ENCODE results near the gene KIAA0825. TPM values are rescaled to one million over a fixed set of nuclear protein-coding genes. Genes with fewer than 3 reads are reported as not detected.

Gene KIAA0825
- total and polyA plus RNA-seq, 2 of the 8 experiments (the other 6 are each of a cell fraction or from before 2014, with no cell fraction given): 0.60 to 1.0 TPM

DNA sequence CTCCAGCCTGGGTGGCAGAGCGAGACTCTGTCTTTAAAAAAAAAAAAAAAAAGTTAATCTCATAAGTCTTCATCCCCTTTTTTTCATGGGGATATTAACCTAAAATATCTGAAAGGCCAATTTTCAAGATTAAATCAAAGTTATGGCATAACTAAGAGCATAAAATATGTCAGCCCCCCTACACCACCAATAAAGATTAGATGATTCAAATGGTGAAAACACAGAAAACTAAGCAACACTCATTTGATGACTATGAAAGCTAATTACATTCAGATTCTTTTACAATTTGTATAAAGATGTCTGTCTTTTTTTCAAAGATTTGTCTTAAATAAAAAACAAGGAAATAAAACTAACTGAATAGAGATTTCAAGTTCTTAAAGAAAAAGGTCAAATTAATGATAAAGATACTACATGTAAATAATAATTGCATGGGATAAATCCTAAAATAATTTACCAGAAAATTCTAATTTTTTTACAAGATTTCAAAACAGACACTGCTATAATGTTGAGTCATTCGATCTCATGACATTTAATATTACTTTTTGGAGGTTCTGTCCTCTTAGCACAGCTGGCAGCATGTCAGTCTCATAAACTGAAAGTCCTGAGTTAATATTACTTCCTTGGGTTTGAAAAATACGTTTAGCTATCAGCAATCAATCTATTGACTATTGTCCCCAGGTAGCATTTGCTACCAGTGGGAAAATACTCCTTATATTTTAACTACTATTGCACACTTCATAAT, 112.9 kb downstream of the KIAA0825 start:
- no peaks in the 10 kb centered on the region for H3K79me1 ChIP-seq (ENCODE audit: low read depth, low read length)
- no peaks in the 10 kb centered on the region for H3K27me3 ChIP-seq (replicated peaks in 1 of 4; ENCODE audit: control insufficient read depth in 3 of 4, extremely low read depth in 1 of 4, insufficient read depth in 3 of 4, low read length in 3 of 4)
- no peaks in the 10 kb centered on the region for H3K79me2 ChIP-seq (ENCODE audit: control insufficient read depth in 1 of 2, insufficient read depth in 2 of 2, low read length in 2 of 2)
- H3K27ac ChIP-seq (ENCODE audit: low read depth, low read length): no peak overlapping the region
- H4K8ac ChIP-seq (ENCODE audit: extremely low read depth, insufficient read depth, low read length): no peak overlapping the region
- H3K9ac ChIP-seq (replicated peaks in 1 of 4; ENCODE audit: extremely low read depth in 1 of 4, low read depth in 3 of 4, low read length in 3 of 4): no peak overlapping the region
- POLR2A ChIA-PET (ENCODE audit: partially characterized antibody): no interaction called here
- FAIRE-seq (no peak), DNase-seq (ENCODE audit: low read depth in 1 of 2, low spot score in 2 of 2) (no peak)
- H2BK15ac ChIP-seq (ENCODE audit: low read length): no peak overlapping the region
- no peaks in the 10 kb centered on the region for H3K36me3 ChIP-seq (ENCODE audit: control insufficient read depth in 2 of 4, insufficient read depth in 4 of 4, low read length in 3 of 4)
- no peak overlapping the region for H2AFZ ChIP-seq (ENCODE audit: low read length)
- H4K20me1 ChIP-seq (replicated peaks in 1 of 2; ENCODE audit: control insufficient read depth in 1 of 2, insufficient read depth in 2 of 2, low read length in 2 of 2): no peaks in the 10 kb centered on the region
- no peaks in the 10 kb centered on the region for H3K9me3 ChIP-seq (ENCODE audit: insufficient read depth in 2 of 2, low read depth in 1 of 2, low read length in 1 of 2)
- no peak overlapping the region for H3K4ac ChIP-seq (replicated peaks; ENCODE audit: insufficient read length, low read depth, low read length)
- H2AK5ac ChIP-seq (ENCODE audit: low read depth, low read length): no peak overlapping the region
- 94% methylated on average over 3 of the region's 3 CpGs; no CpG with 5 or more reads in 1 of the 2 experiments for WGBS, 2 experiments (ENCODE audit: extremely low coverage in 1 of 2, insufficient coverage in 1 of 2, insufficient read length in 1 of 2, insufficient replicate concordance in 2 of 2, low coverage in 1 of 2, low lambda C conversion rate in 2 of 2, missing lambda C conversion rate in 1 of 2)
- no peak overlapping the region for H2BK5ac ChIP-seq (ENCODE audit: low read depth, low read length)
- H3K23me2 ChIP-seq (ENCODE audit: low read depth, low read length): no peaks in the 10 kb centered on the region
- H3K18ac ChIP-seq (ENCODE audit: extremely low read depth, low read length): no peak overlapping the region
- no peak overlapping the region for H2BK20ac ChIP-seq (ENCODE audit: low read length)
- no peak overlapping the region for H3K14ac ChIP-seq (ENCODE audit: insufficient read length)
- no peak overlapping the region for H2BK12ac ChIP-seq (ENCODE audit: low read depth, low read length)
- H3K4me2 ChIP-seq (ENCODE audit: insufficient read depth in 1 of 2, low read depth in 2 of 2, low read length in 2 of 2): no peak overlapping the region
- no peak overlapping the region for H3K56ac ChIP-seq (replicated peaks; ENCODE audit: insufficient read length, low read depth, low read length)
- H2BK120ac ChIP-seq (replicated peaks; ENCODE audit: low read depth, low read length): no peak overlapping the region
- no peak overlapping the region for H4K5ac ChIP-seq (ENCODE audit: insufficient read length, low read depth, low read length)
- H3K4me3 ChIP-seq (ENCODE audit: extremely low read depth in 1 of 4, insufficient read depth in 2 of 4, low read depth in 3 of 4, low read length in 4 of 4): no peak overlapping the region
- no peak overlapping the region for H4K91ac ChIP-seq (replicated peaks; ENCODE audit: insufficient read length, low read length)
- no peak overlapping the region for H3K23ac ChIP-seq (ENCODE audit: insufficient read length)
- H3K4me1 ChIP-seq (replicated peaks in 1 of 4; ENCODE audit: control insufficient read depth in 3 of 4, insufficient read depth in 4 of 4, low read length in 3 of 4): peaks cover 0 to 3% (median 0%) of the 10 kb centered on the region in 4 experiments; a peak in 1 of 7 replicates
- CTCF ChIA-PET (ENCODE audit: partially characterized antibody): no interaction called here
- TF ChIP-seq BCL11A (IDR thresholded peaks at IDR 0.05; ENCODE audit: low read depth in 2 of 2, low read length in 2 of 2): no peak
- no peak for TF ChIP-seq TEAD4 (IDR thresholded peaks at IDR 0.05; ENCODE audit: low read depth, low read length)
- no peak for TF ChIP-seq EZH2 (IDR thresholded peaks at IDR 0.05; ENCODE audit: low read depth, low read length, severe bottlenecking)
- TF ChIP-seq POLR2AphosphoS5 (IDR thresholded peaks at IDR 0.05; ENCODE audit: low read depth, low read length): no peak
- TF ChIP-seq KDM4A (IDR thresholded peaks at IDR 0.05; ENCODE audit: low read depth, low read length, severe bottlenecking): no peak
- TF ChIP-seq JUND (IDR thresholded peaks at IDR 0.05; ENCODE audit: low read length): no peak
- no peak for TF ChIP-seq HDAC6 (IDR thresholded peaks at IDR 0.05; ENCODE audit: low read depth, low read length)
- TF ChIP-seq, protein P1, sequence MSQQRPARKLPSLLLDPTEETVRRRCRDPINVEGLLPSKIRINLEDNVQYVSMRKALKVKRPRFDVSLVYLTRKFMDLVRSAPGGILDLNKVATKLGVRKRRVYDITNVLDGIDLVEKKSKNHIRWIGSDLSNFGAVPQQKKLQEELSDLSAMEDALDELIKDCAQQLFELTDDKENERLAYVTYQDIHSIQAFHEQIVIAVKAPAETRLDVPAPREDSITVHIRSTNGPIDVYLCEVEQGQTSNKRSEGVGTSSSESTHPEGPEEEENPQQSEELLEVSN (IDR thresholded peaks at IDR 0.05): no peak
- TF ChIP-seq, protein P2, sequence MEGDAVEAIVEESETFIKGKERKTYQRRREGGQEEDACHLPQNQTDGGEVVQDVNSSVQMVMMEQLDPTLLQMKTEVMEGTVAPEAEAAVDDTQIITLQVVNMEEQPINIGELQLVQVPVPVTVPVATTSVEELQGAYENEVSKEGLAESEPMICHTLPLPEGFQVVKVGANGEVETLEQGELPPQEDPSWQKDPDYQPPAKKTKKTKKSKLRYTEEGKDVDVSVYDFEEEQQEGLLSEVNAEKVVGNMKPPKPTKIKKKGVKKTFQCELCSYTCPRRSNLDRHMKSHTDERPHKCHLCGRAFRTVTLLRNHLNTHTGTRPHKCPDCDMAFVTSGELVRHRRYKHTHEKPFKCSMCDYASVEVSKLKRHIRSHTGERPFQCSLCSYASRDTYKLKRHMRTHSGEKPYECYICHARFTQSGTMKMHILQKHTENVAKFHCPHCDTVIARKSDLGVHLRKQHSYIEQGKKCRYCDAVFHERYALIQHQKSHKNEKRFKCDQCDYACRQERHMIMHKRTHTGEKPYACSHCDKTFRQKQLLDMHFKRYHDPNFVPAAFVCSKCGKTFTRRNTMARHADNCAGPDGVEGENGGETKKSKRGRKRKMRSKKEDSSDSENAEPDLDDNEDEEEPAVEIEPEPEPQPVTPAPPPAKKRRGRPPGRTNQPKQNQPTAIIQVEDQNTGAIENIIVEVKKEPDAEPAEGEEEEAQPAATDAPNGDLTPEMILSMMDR (IDR thresholded peaks at IDR 0.05; ENCODE audit: control extremely low read depth in 1 of 3, insufficient read depth in 1 of 3, low read depth in 1 of 3, low read length in 3 of 3): no peak
- no peak for TF ChIP-seq MAFK (IDR thresholded peaks at IDR 0.05; ENCODE audit: low read depth, low read length)
